Astrocyte (in vitro differentiated cells and primary cell): ENCODE data around the gene ADAMTS13. TPM values are rescaled to one million over a fixed set of nuclear protein-coding genes. Genes with fewer than 3 reads are reported as not detected.

Experiments used
- DNase-seq: peaks from one replicate; pipeline ENCODE4 v3.0.0-alpha.2; 2010; ENCODE audit warnings: low read depth
- FAIRE-seq: peaks from 2 replicates; lab custom pipeline; 2011; peaks lifted over from hg19 to GRCh38; lab: Jason Lieb, UNC
- H2AFZ ChIP-seq: 2 replicates; pipeline ENCODE4 v1.6.0; 2012; ENCODE audit warnings: low read depth, low read length, inconsistent platforms
- H3K27ac ChIP-seq: 2 replicates; pipeline ENCODE4 v1.5.1; 2011; ENCODE audit warnings: low read depth, low read length, inconsistent platforms
- H3K27me3 ChIP-seq: 2 replicates; pipeline ENCODE4 v1.6.0; 2011; ENCODE audit warnings: low read length, inconsistent platforms; ENCODE audit not compliant: insufficient read depth
- H3K36me3 ChIP-seq: 2 replicates; pipeline ENCODE4 v1.5.1; 2011; ENCODE audit warnings: low read length, inconsistent platforms; ENCODE audit not compliant: insufficient read depth
- H3K4me1 ChIP-seq: 2 replicates; pipeline ENCODE4 v1.5.1; 2011; ENCODE audit warnings: low read length, inconsistent platforms; ENCODE audit not compliant: insufficient read depth
- H3K4me2 ChIP-seq: 2 replicates; pipeline ENCODE4 v1.6.0; 2012; ENCODE audit warnings: low read length, inconsistent platforms
- H3K4me3 ChIP-seq: 2 replicates; pipeline ENCODE4 v1.5.1; 2011; ENCODE audit warnings: low read depth, mild to moderate bottlenecking, low read length, inconsistent platforms; ENCODE audit not compliant: insufficient read depth
- H3K79me2 ChIP-seq: 2 replicates; pipeline ENCODE4 v1.6.0; 2012; ENCODE audit warnings: mild to moderate bottlenecking, low read length, inconsistent platforms; ENCODE audit not compliant: insufficient read depth
- H3K9ac ChIP-seq: 2 replicates; pipeline ENCODE4 v1.6.0; 2012; ENCODE audit warnings: mild to moderate bottlenecking, low read length, inconsistent platforms
- H3K9me3 ChIP-seq: 2 replicates; pipeline ENCODE4 v1.5.1; 2012; ENCODE audit warnings: low read depth, mild to moderate bottlenecking, low read length, inconsistent platforms; ENCODE audit not compliant: insufficient read depth
- H4K20me1 ChIP-seq: 2 replicates; pipeline ENCODE4 v1.6.0; 2012; ENCODE audit warnings: low read length, inconsistent platforms; ENCODE audit not compliant: insufficient read depth
- H3K27ac Mint-ChIP-seq: one replicate; pipeline ENCODE4 v1.8.0; 2021; ENCODE audit warnings: mild to moderate bottlenecking, mixed read lengths; ENCODE audit not compliant: unreplicated experiment
- H3K27me3 Mint-ChIP-seq: one replicate; pipeline ENCODE4 v1.8.0; 2021; ENCODE audit warnings: low read depth, mixed read lengths; ENCODE audit not compliant: unreplicated experiment
- H3K36me3 Mint-ChIP-seq: one replicate; pipeline ENCODE4 v1.8.0; 2021; ENCODE audit warnings: low read depth, mixed read lengths; ENCODE audit not compliant: unreplicated experiment
- H3K4me1 Mint-ChIP-seq: one replicate; pipeline ENCODE4 v1.8.0; 2021; ENCODE audit warnings: low read depth, mixed read lengths; ENCODE audit not compliant: unreplicated experiment
- H3K4me3 Mint-ChIP-seq: one replicate; pipeline ENCODE4 v1.8.0; 2021; ENCODE audit warnings: mild to moderate bottlenecking, moderate library complexity, mixed read lengths; ENCODE audit not compliant: unreplicated experiment
- H3K9me3 Mint-ChIP-seq: one replicate; pipeline ENCODE4 v1.8.0; 2021; ENCODE audit warnings: mild to moderate bottlenecking, mixed read lengths; ENCODE audit not compliant: unreplicated experiment
- CTCF ChIP-seq: IDR thresholded peaks from 2 replicates; pipeline ENCODE4 v1.5.1; 2011; ENCODE audit warnings: low read depth, mild to moderate bottlenecking, inconsistent platforms, low read length, moderate library complexity; ENCODE audit not compliant: insufficient read depth
- EZH2 ChIP-seq: IDR thresholded peaks from 2 replicates; pipeline ENCODE4 v1.6.1; 2012; ENCODE audit warnings: mild to moderate bottlenecking, low read length, inconsistent platforms; ENCODE audit not compliant: insufficient read depth
- total RNA-seq: library from RNA; stranded (reverse); gene quantifications from 2 replicates; pipeline ENCODE4 v1.2.1, GENCODE V29; 2021

The ADAMTS13 gene
- total RNA-seq, 1 donor from 2014 or later = 5.6 TPM

DNA sequence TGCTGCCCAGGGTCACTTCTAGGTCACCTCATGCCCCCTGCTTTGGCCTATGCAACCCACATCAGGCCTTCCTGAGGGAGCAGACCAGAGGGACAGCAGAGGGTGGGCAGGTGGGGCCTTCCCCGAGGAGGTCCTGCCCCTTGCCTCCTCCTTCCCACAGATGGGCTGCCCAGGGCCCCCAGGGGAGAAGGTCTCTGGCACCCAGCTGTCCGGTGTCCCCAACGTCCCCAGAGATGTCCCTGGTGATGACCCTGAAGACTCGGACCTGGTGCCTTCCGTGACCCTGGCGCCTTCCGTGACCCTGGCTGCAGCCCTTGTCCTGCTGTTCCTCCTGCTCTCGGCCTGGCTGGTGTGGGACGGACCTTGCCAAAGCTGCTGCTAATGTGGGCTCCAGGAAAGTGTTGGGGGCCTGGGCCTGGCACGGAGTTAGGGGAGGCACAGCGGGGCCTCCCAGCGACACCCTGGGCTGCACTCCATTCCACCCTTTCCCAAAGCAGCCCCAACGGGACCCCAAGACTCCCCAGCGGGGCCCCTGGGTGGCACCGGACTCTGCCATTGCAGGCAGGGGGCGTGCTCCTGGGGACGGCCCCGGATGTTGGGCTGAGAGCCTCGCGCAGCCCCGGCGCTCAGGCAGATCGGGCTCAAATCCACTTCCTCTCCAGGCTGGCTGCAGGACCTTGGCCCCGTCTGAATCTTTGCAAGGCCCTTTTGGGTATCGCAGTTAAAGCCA, 63.5 kb downstream of the ADAMTS13 start:
- peaks cover 17% of the 10 kb centered on the region for H3K27me3 Mint-ChIP-seq
- Histone ChIP-seq H3K4me1 (peaks cover 6% of the 10 kb centered on the region), H3K9ac (no peak overlapping the region), H3K4me2 (no peak overlapping the region), H3K27me3 (no peaks in the 10 kb centered on the region), H3K27ac (no peak overlapping the region), H3K79me2 (no peaks in the 10 kb centered on the region), H3K4me3 (no peak overlapping the region), H3K36me3 (no peaks in the 10 kb centered on the region), H4K20me1 (no peaks in the 10 kb centered on the region), H2AFZ (no peak overlapping the region), H3K9me3 (no peaks in the 10 kb centered on the region)
- peaks cover 2% of the 10 kb centered on the region for H3K9me3 Mint-ChIP-seq
- DNase-seq (no peak), FAIRE-seq (no peak)
- H3K4me1 Mint-ChIP-seq = peaks cover 6% of the 10 kb centered on the region
- TF ChIP-seq CTCF (no peak), EZH2 (no peak)
- H3K36me3 Mint-ChIP-seq = no peaks in the 10 kb centered on the region
- H3K4me3 Mint-ChIP-seq = no peak overlapping the region
- no peak overlapping the region for H3K27ac Mint-ChIP-seq

- Histone ChIP-seq H3K4me3 (no peak overlapping the region), H3K79me2 (no peaks in the 10 kb centered on the region), H3K9me3 (no peaks in the 10 kb centered on the region), H3K4me1 (peaks cover 6% of the 10 kb centered on the region), H3K27me3 (no peaks in the 10 kb centered on the region), H3K27ac (no peak overlapping the region), H3K9ac (no peak overlapping the region), H3K4me2 (no peak overlapping the region), H4K20me1 (no peaks in the 10 kb centered on the region), H2AFZ (no peak overlapping the region), H3K36me3 (no peaks in the 10 kb centered on the region)
- TF ChIP-seq EZH2 (no peak), CTCF (no peak)
- no peak for FAIRE-seq
- Mint-ChIP-seq H3K27ac (no peak overlapping the region), H3K4me1 (peaks cover 6% of the 10 kb centered on the region), H3K4me3 (no peak overlapping the region), H3K27me3 (peaks cover 14% of the 10 kb centered on the region), H3K9me3 (peaks cover 2% of the 10 kb centered on the region), H3K36me3 (no peaks in the 10 kb centered on the region)
- no peak for DNase-seq
Observed at GRCh38 chr9:133487331-133487725, 65.2 kb downstream of the ADAMTS13 start.

- Histone ChIP-seq H3K79me2 (no peaks in the 10 kb centered on the region), H3K9me3 (no peaks in the 10 kb centered on the region), H3K36me3 (no peaks in the 10 kb centered on the region), H2AFZ (no peak overlapping the region), H3K4me2 (no peak overlapping the region), H4K20me1 (no peaks in the 10 kb centered on the region), H3K27ac (no peak overlapping the region), H3K27me3 (no peaks in the 10 kb centered on the region), H3K9ac (no peak overlapping the region), H3K4me3 (no peak overlapping the region), H3K4me1 (peaks cover 6% of the 10 kb centered on the region)
- Mint-ChIP-seq H3K36me3 (no peaks in the 10 kb centered on the region), H3K27ac (no peak overlapping the region), H3K27me3 (peaks cover 6% of the 10 kb centered on the region), H3K4me1 (peaks cover 10% of the 10 kb centered on the region), H3K4me3 (no peak overlapping the region), H3K9me3 (peaks cover 2% of the 10 kb centered on the region)
- no peak for FAIRE-seq
- DNase-seq = no peak
- TF ChIP-seq CTCF (no peak), EZH2 (no peak)
Observed at GRCh38 chr9:133488686-133489252, 66.6 kb downstream of the ADAMTS13 start.
